Fibroblast of villous mesenchyme (primary cell): ENCODE data around the gene EPHB2. TPM values are rescaled to one million over a fixed set of nuclear protein-coding genes. Genes with fewer than 3 reads are reported as not detected.

Experiments
- DNase-seq: peaks from one replicate; pipeline ENCODE4 v3.0.0-alpha.2; 2010; ENCODE audit warnings: low read depth
- H3K4me3 ChIP-seq: 2 replicates; pipeline ENCODE4 v1.5.1; 2011; ENCODE audit warnings: low read depth, mild to moderate bottlenecking, low read length
- total RNA-seq: library from RNA; depleted of rRNA; stranded (reverse); fragments of >200 nt; gene quantifications from 2 replicates; pipeline ENCODE4 v1.2.3, GENCODE V29; 2012
- TF ChIP-seq, protein P1 (sequence below): IDR thresholded peaks from 2 replicates; pipeline ENCODE4 v1.5.1; 2012; ENCODE audit warnings: low read depth, mild to moderate bottlenecking, low read length; ENCODE audit not compliant: insufficient read depth

Gene EPHB2
- total RNA-seq, 1 donor = 4.3 TPM

- TF ChIP-seq, protein P1, sequence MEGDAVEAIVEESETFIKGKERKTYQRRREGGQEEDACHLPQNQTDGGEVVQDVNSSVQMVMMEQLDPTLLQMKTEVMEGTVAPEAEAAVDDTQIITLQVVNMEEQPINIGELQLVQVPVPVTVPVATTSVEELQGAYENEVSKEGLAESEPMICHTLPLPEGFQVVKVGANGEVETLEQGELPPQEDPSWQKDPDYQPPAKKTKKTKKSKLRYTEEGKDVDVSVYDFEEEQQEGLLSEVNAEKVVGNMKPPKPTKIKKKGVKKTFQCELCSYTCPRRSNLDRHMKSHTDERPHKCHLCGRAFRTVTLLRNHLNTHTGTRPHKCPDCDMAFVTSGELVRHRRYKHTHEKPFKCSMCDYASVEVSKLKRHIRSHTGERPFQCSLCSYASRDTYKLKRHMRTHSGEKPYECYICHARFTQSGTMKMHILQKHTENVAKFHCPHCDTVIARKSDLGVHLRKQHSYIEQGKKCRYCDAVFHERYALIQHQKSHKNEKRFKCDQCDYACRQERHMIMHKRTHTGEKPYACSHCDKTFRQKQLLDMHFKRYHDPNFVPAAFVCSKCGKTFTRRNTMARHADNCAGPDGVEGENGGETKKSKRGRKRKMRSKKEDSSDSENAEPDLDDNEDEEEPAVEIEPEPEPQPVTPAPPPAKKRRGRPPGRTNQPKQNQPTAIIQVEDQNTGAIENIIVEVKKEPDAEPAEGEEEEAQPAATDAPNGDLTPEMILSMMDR = no peak
- DNase-seq = no peak
- no peak overlapping the region for H3K4me3 ChIP-seq
Measured at GRCh38 chr1:22818061-22818770, 107.6 kb downstream of the EPHB2 start.

DNA sequence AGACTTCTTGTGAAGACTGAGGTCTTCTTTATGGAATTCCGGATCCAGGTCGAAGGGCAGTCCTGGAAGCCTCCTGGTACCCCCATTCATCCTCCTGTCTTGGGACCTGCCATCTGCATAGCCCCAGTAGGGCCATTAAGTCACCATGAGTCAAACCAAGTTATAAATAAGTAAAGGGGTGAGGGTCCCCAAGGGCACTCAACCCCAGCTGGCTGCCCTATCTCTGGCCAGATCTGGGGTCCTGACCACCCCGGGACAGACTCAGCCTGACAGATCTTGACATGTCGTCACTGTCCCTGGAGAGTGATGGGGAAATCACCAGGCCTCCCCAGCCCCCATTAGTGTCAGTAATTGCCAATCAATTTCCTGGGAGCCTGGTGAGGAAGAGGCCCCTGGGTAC lies 108.7 kb downstream of the EPHB2 start:
- no peak overlapping the region for H3K4me3 ChIP-seq
- no peak for DNase-seq
- TF ChIP-seq, protein P1 = no peak

DNA sequence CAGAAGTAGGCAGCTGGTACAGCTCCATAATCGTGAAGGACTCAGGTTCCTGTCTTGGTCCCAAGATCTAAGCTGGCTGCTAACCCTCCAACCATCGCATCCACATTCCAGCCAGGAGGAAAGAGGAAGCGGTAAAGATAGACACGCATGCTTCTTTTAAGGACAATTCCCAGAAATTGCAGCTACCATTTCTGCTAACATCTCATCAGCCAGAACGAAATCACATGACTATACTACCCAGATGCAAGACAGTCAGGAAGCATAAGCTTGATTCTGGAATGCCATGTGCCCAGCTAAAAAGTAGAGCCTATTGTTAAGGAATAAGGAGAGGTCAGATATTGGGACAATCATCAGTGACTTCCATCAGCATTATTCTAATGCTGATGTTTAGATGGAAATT lies 110.4 kb downstream of the EPHB2 start:
- TF ChIP-seq, protein P1 = no peak
- H3K4me3 ChIP-seq = no peak overlapping the region
- peak; percentile 15 for DNase-seq

DNA sequence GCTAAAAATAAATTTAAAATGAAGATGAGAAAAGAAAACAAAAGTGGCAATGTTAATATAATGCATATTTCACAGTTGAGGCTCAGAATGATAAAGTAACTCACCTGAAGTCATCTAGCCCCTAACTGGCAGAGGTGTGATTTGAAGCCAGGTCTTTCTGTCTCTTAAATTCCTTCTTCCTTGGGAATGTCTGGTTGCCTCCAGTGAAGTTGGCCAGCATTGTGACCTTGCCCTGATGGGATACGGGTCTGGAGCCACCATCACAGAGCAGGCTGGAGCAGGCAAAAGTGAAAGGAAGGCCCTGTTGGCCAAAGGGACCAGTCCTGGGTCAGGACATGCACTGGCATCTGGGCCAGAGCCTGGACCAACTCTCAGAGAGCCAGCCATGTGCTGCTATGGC lies 111.7 kb downstream of the EPHB2 start:
- H3K4me3 ChIP-seq = no peak overlapping the region
- TF ChIP-seq, protein P1 = no peak
- DNase-seq = no peak

- TF ChIP-seq, protein P1 = no peak
- no peak for DNase-seq
Measured at GRCh38 chr1:22824466-22824865, 113.8 kb downstream of the EPHB2 start.

DNA sequence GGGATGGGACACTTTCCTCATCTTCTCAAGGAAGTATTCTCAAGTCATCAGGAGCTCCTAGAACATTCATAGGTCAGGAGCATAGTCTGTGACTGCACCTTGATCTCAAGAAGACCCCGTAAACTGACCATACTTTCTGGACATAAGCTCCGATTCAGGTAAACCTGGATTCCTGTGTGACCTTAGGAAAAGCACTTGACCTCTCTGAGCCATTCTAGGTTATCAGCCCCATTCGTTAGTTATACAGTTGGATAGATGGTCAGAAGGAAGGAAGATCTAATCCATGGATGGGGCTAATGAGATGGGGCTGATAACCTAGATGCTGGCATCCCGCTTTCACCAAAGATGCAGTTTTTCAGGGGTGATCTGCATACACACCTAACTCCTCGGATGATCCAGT lies 114.3 kb downstream of the EPHB2 start:
- DNase-seq = no peak
- TF ChIP-seq, protein P1 = no peak
- no peak overlapping the region for H3K4me3 ChIP-seq

More at GRCh38 chr1:22824466-22824865, 113.8 kb downstream of the EPHB2 start:
- no peak overlapping the region for H3K4me3 ChIP-seq

- TF ChIP-seq, protein P1 = no peak
- no peak overlapping the region for H3K4me3 ChIP-seq
- no peak for DNase-seq
Measured at GRCh38 chr1:22825486-22826189, 115.0 kb downstream of the EPHB2 start.
